Fibroblast of skin of left biceps (primary cell): ENCODE measurements around the gene TIGIT.

Source experiments
- DNase-seq, 2 experiments: peaks; one replicate each; pipeline ENCODE4 v3.0.0-alpha.2; 2013; ENCODE audit warnings: low read depth in 2 of 2

The TIGIT gene

GRCh38 chr3:114310695-114311094 lies 16.9 kb downstream of the TIGIT start:
- DNase-seq: no peak

GRCh38 chr3:114313426-114313825 lies 19.6 kb downstream of the TIGIT start:
- no peak for DNase-seq

- no peak for DNase-seq
Observed at GRCh38 chr3:114314282-114314681, 20.5 kb downstream of the TIGIT start.

- DNase-seq: no peak
Observed at GRCh38 chr3:114318295-114318694, 24.5 kb downstream of the TIGIT start.

GRCh38 chr3:114319453-114319852 lies 25.6 kb downstream of the TIGIT start:
- peak; percentile 14 to 23 for DNase-seq

- DNase-seq: no peak
Observed at GRCh38 chr3:114320246-114320645, 26.4 kb downstream of the TIGIT start.

- no peak for DNase-seq
Observed at GRCh38 chr3:114323546-114324254, 29.9 kb downstream of the TIGIT start.

- DNase-seq: no peak
Observed at GRCh38 chr3:114327665-114328064, 33.8 kb downstream of the TIGIT start.

- DNase-seq: no peak
Observed at GRCh38 chr3:114328345-114328744, 34.5 kb downstream of the TIGIT start.

GRCh38 chr3:114329823-114330222 lies 36.0 kb downstream of the TIGIT start:
- no peak for DNase-seq

GRCh38 chr3:114331007-114331406 lies 37.2 kb downstream of the TIGIT start:
- DNase-seq: no peak

- DNase-seq: no peak
Observed at GRCh38 chr3:114331710-114332109, 37.9 kb downstream of the TIGIT start.

GRCh38 chr3:114332342-114333179 lies 38.7 kb downstream of the TIGIT start:
- DNase-seq: no peak

GRCh38 chr3:114333180-114333922 lies 39.5 kb downstream of the TIGIT start:
- no peak for DNase-seq

GRCh38 chr3:114333923-114334240 lies 40.1 kb downstream of the TIGIT start:
- DNase-seq: no peak

GRCh38 chr3:114336122-114336697 lies 42.4 kb downstream of the TIGIT start:
- DNase-seq: no peak

GRCh38 chr3:114336857-114337256 lies 43.0 kb downstream of the TIGIT start:
- DNase-seq: no peak

GRCh38 chr3:114338651-114339357 lies 45.0 kb downstream of the TIGIT start:
- no peak for DNase-seq

GRCh38 chr3:114344492-114344891 lies 50.7 kb downstream of the TIGIT start:
- DNase-seq: no peak

- DNase-seq: no peak
Observed at GRCh38 chr3:114350271-114350670, 56.4 kb downstream of the TIGIT start.

GRCh38 chr3:114350690-114351089 lies 56.9 kb downstream of the TIGIT start:
- no peak for DNase-seq
